ENCODE data around the gene MBD6.
"Not testable (repeated sequence)": the region's sequence is repeated elsewhere in the genome, so short reads cannot be mapped to it uniquely, and the experiment has no call there.

MBD6 gene

GRCh38 chr12:57481671-57482070 is 41.0 kb upstream of the MBD6 start:
- H3K36me3 Mint-ChIP-seq: no peaks in the 10 kb centered on the region
- no peak overlapping the region for H3K4me3 Mint-ChIP-seq
- H3K4me1 Mint-ChIP-seq: peaks cover 61% of the 10 kb centered on the region
- ATAC-seq: no peak
- H3K27me3 Mint-ChIP-seq: no peaks in the 10 kb centered on the region
- peak overlapping the region; percentile 98 for H3K27ac Mint-ChIP-seq
- no peaks in the 10 kb centered on the region for H3K9me3 Mint-ChIP-seq

- Mint-ChIP-seq H3K27me3 (no peaks in the 10 kb centered on the region), H3K27ac (peak overlapping the region; percentile 47), H3K4me1 (peaks cover 48% of the 10 kb centered on the region), H3K36me3 (peaks cover 5% of the 10 kb centered on the region), H3K9me3 (no peaks in the 10 kb centered on the region), H3K4me3 (no peak overlapping the region)
- ATAC-seq: no peak
These were observed 39.2 kb upstream of the MBD6 start for GRCh38 chr12:57483466-57483865.

- Mint-ChIP-seq H3K27ac (no peak overlapping the region), H3K27me3 (no peaks in the 10 kb centered on the region), H3K36me3 (peaks cover 20% of the 10 kb centered on the region), H3K4me3 (no peak overlapping the region), H3K4me1 (peaks cover 39% of the 10 kb centered on the region), H3K9me3 (no peaks in the 10 kb centered on the region)
- ATAC-seq: no peak
These were observed 36.9 kb upstream of the MBD6 start for GRCh38 chr12:57485695-57486094.

GRCh38 chr12:57487055-57487596 is 35.5 kb upstream of the MBD6 start:
- ATAC-seq: no peak
- peak overlapping the region; percentile 91 for H3K27ac Mint-ChIP-seq
- H3K4me3 Mint-ChIP-seq: peak overlapping the region; percentile 98
- H3K9me3 Mint-ChIP-seq: no peaks in the 10 kb centered on the region
- H3K4me1 Mint-ChIP-seq: peaks cover 33% of the 10 kb centered on the region
- H3K36me3 Mint-ChIP-seq: peaks cover 34% of the 10 kb centered on the region
- no peaks in the 10 kb centered on the region for H3K27me3 Mint-ChIP-seq

GRCh38 chr12:57487597-57488401 is 34.8 kb upstream of the MBD6 start, which contains the start of gene MARS1:
TSS of gene MARS1 (plus strand) at chr12:57488068. CDS start at chr12:57488091, 23 bp downstream.
- Mint-ChIP-seq H3K4me1 (peaks cover 33% of the 10 kb centered on the region), H3K9me3 (no peaks in the 10 kb centered on the region), H3K4me3 (peak within 1 kb of the TSS; percentile 98), H3K27ac (peak within 1 kb of the TSS; percentile 91), H3K36me3 (peaks cover 41% of the 10 kb centered on the region), H3K27me3 (no peaks in the 10 kb centered on the region)
- peak; percentile 99 for ATAC-seq

- Mint-ChIP-seq H3K36me3 (peaks cover 43% of the 10 kb centered on the region), H3K9me3 (no peaks in the 10 kb centered on the region)
- ATAC-seq: no peak
These were observed 34.0 kb upstream of the MBD6 start for GRCh38 chr12:57488402-57489156.

GRCh38 chr12:57489157-57489641 is 33.4 kb upstream of the MBD6 start:
- H3K36me3 Mint-ChIP-seq: peaks cover 43% of the 10 kb centered on the region
- H3K27ac Mint-ChIP-seq: peak overlapping the region; percentile 91
- H3K4me3 Mint-ChIP-seq: peak overlapping the region; percentile 98

More at GRCh38 chr12:57488402-57489156, 34.0 kb upstream of the MBD6 start:
- Mint-ChIP-seq H3K27me3 (no peaks in the 10 kb centered on the region), H3K4me1 (peaks cover 26% of the 10 kb centered on the region), H3K4me3 (peak overlapping the region; percentile 98), H3K27ac (peak overlapping the region; percentile 91)

GRCh38 chr12:57490126-57490525 is 32.5 kb upstream of the MBD6 start:
- Mint-ChIP-seq H3K9me3 (no peaks in the 10 kb centered on the region), H3K27ac (no peak overlapping the region), H3K27me3 (no peaks in the 10 kb centered on the region), H3K36me3 (peaks cover 43% of the 10 kb centered on the region), H3K4me3 (no peak overlapping the region), H3K4me1 (peaks cover 25% of the 10 kb centered on the region)
- ATAC-seq: no peak

More at GRCh38 chr12:57489157-57489641, 33.4 kb upstream of the MBD6 start:
- Mint-ChIP-seq H3K4me1 (peaks cover 25% of the 10 kb centered on the region), H3K9me3 (no peaks in the 10 kb centered on the region), H3K27me3 (no peaks in the 10 kb centered on the region)
- no peak for ATAC-seq

GRCh38 chr12:57491393-57492280 is 31.0 kb upstream of the MBD6 start:
- H3K4me3 Mint-ChIP-seq: no peak overlapping the region

GRCh38 chr12:57495051-57495701 is 27.4 kb upstream of the MBD6 start:
- H3K27ac Mint-ChIP-seq, H3K9me3 Mint-ChIP-seq, H3K27me3 Mint-ChIP-seq, H3K4me3 Mint-ChIP-seq: not testable (repeated sequence)
- Mint-ChIP-seq H3K4me1 (peaks cover 24% of the 10 kb centered on the region), H3K36me3 (peaks cover 61% of the 10 kb centered on the region)
- peak; percentile 53 for ATAC-seq

More at GRCh38 chr12:57491393-57492280, 31.0 kb upstream of the MBD6 start:
- Mint-ChIP-seq H3K9me3 (no peaks in the 10 kb centered on the region), H3K4me1 (peaks cover 25% of the 10 kb centered on the region), H3K36me3 (peaks cover 51% of the 10 kb centered on the region), H3K27me3 (no peaks in the 10 kb centered on the region), H3K27ac (peak overlapping the region; percentile 10)
- no peak for ATAC-seq

- Mint-ChIP-seq H3K9me3 (no peaks in the 10 kb centered on the region), H3K36me3 (peaks cover 63% of the 10 kb centered on the region), H3K4me3 (no peak overlapping the region), H3K27me3 (no peaks in the 10 kb centered on the region), H3K27ac (peak overlapping the region; percentile 16), H3K4me1 (peaks cover 17% of the 10 kb centered on the region)
- no peak for ATAC-seq
These were observed 25.8 kb upstream of the MBD6 start for GRCh38 chr12:57496822-57497221.

GRCh38 chr12:57497223-57498131 is 25.1 kb upstream of the MBD6 start:
- Mint-ChIP-seq H3K36me3 (peaks cover 62% of the 10 kb centered on the region), H3K27me3 (no peaks in the 10 kb centered on the region), H3K27ac (peak overlapping the region; percentile 16), H3K9me3 (no peaks in the 10 kb centered on the region), H3K4me3 (no peak overlapping the region), H3K4me1 (peaks cover 17% of the 10 kb centered on the region)
- ATAC-seq: no peak

GRCh38 chr12:57498132-57498502 is 24.5 kb upstream of the MBD6 start:
- Mint-ChIP-seq H3K36me3 (peaks cover 61% of the 10 kb centered on the region), H3K27ac (peak overlapping the region; percentile 16), H3K27me3 (no peaks in the 10 kb centered on the region), H3K4me3 (no peak overlapping the region), H3K9me3 (no peaks in the 10 kb centered on the region), H3K4me1 (peaks cover 17% of the 10 kb centered on the region)
- no peak for ATAC-seq
